Suprapubic skin (tissue), 4 donors: ENCODE data around the gene CCDC197.

Source experiments
- POLR2A ChIP-seq, 2 donors: fragments of 450-650 bp; IDR thresholded peaks; one replicate each; pipeline ENCODE4 v1.6.1; 2017; ENCODE audit warnings: antibody characterized with exemption in 2 of 2, mild to moderate bottlenecking in 2 of 2, moderate library complexity in 2 of 2
- POLR2AphosphoS5 ChIP-seq, 3 donors: sonication (generic); formaldehyde crosslinking; IDR thresholded peaks; one replicate each; pipeline ENCODE4 v1.6.1; 2017; ENCODE audit warnings: antibody characterized with exemption in 3 of 3
- TF ChIP-seq, protein P1 (sequence below), 2 donors: fragments of 200-600 bp in 1 of 2; fragments of 450-650 bp in 1 of 2; sonication (generic) in 1 of 2; IDR thresholded peaks; one replicate each; pipeline ENCODE4 v1.5.1; 2016 to 2019; ENCODE audit warnings: antibody characterized with exemption in 2 of 2, mild to moderate bottlenecking in 1 of 2, moderate library complexity in 1 of 2

DNA sequence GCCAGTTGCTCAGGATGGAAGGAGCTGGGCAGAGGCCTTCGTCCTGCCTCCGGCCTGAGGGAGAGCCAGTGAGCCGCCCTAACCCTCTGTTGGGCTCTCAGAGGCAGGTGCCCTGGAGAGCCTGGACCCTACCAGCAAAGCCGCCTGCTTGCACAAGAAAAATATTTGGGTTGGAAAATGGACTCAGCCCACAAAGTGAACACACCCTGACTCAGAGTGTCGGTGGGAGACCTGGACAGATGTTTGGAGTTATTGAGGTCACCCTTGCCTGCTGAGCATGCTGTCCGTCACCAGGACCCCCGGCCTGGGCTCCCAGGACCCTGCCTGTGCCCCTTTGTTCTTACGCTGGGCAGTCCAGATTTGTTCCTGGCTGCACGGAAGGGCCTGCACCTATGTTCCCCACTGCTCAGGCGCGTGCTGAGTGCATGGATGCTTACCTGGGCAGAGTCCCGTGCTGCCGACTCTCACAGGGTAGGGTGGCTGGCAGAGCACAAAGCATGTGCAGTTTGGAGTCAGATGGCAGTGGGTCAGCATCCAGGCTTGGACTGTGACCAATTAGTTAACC, 47.5 kb upstream of the CCDC197 start:
- TF ChIP-seq, protein P1, sequence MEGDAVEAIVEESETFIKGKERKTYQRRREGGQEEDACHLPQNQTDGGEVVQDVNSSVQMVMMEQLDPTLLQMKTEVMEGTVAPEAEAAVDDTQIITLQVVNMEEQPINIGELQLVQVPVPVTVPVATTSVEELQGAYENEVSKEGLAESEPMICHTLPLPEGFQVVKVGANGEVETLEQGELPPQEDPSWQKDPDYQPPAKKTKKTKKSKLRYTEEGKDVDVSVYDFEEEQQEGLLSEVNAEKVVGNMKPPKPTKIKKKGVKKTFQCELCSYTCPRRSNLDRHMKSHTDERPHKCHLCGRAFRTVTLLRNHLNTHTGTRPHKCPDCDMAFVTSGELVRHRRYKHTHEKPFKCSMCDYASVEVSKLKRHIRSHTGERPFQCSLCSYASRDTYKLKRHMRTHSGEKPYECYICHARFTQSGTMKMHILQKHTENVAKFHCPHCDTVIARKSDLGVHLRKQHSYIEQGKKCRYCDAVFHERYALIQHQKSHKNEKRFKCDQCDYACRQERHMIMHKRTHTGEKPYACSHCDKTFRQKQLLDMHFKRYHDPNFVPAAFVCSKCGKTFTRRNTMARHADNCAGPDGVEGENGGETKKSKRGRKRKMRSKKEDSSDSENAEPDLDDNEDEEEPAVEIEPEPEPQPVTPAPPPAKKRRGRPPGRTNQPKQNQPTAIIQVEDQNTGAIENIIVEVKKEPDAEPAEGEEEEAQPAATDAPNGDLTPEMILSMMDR (IDR thresholded peaks at IDR 0.05), result no peak
- TF ChIP-seq POLR2A (IDR thresholded peaks at IDR 0.05), result no peak
- no peak for TF ChIP-seq POLR2AphosphoS5 (IDR thresholded peaks at IDR 0.05)
